HCT116 (cell line): ENCODE results near the gene KMT2E.
A peak's percentile ranks its signal among the peaks of the same experiment; 100 is the strongest.

ENCODE experiments used
- CBX3 ChIP-seq: IDR thresholded peaks from 2 replicates; pipeline ENCODE4 v1.6.1; 2012; ENCODE audit warnings: low read depth
- CEBPB ChIP-seq: IDR thresholded peaks from 2 replicates; pipeline ENCODE4 v1.6.1; 2012; ENCODE audit warnings: low read depth
- EZH2 ChIP-seq: fragments of 200-600 bp; sonication (generic); IDR thresholded peaks from 2 replicates; pipeline ENCODE4 v1.6.1; 2017; ENCODE audit warnings: antibody characterized with exemption, mixed run types
- POLR2A ChIP-seq: IDR thresholded peaks from 2 replicates; pipeline ENCODE4 v1.7.0; 2011; ENCODE audit warnings: borderline replicate concordance; ENCODE audit not compliant: insufficient read depth, insufficient read length; ENCODE audit errors: extremely low read depth
- POLR2AphosphoS5 ChIP-seq: IDR thresholded peaks from 2 replicates; pipeline ENCODE4 v1.6.1; 2011; ENCODE audit warnings: mild to moderate bottlenecking, low read depth, low read length, moderate library complexity
- SP1 ChIP-seq: IDR thresholded peaks from 2 replicates; pipeline ENCODE4 v1.6.1; 2012; ENCODE audit warnings: low read depth
- TCF7L2 ChIP-seq: IDR thresholded peaks from 2 replicates; pipeline ENCODE4 v1.7.0; 2011; ENCODE audit warnings: borderline replicate concordance, inconsistent platforms; ENCODE audit not compliant: insufficient read depth, insufficient read length; ENCODE audit errors: extremely low read depth
- ZNF274 ChIP-seq: fragments of 200-500 bp; sonication (Bioruptor generic); IDR thresholded peaks from 2 replicates; pipeline ENCODE4 v1.6.1; 2014; ENCODE audit warnings: mild to moderate bottlenecking, low read depth, low read length, inconsistent platforms
- TF ChIP-seq, protein P1 (sequence below), 3 experiments: fragments of 200-600 bp in 1 of 3; sonication (generic) in 1 of 3; IDR thresholded peaks in 2 of 3; conservative IDR thresholded peaks in 1 of 3; 2 replicates each; pipeline ENCODE4 v1.5.1; 2012 to 2017; ENCODE audit warnings: low read depth in 2 of 3, low read length in 2 of 3, antibody characterized with exemption in 1 of 3, borderline replicate concordance in 1 of 3, control low read depth in 1 of 3, mild to moderate bottlenecking in 1 of 3, mixed read lengths in 1 of 3, mixed run types in 1 of 3, moderate library complexity in 1 of 3; ENCODE audit not compliant: insufficient read depth in 1 of 3
- TF ChIP-seq, protein P2 (sequence below): IDR thresholded peaks from 2 replicates; pipeline ENCODE4 v1.6.1; 2011; ENCODE audit warnings: mild to moderate bottlenecking, low read length, moderate library complexity; ENCODE audit not compliant: insufficient replicate concordance; ENCODE audit errors: extremely low read depth

DNA sequence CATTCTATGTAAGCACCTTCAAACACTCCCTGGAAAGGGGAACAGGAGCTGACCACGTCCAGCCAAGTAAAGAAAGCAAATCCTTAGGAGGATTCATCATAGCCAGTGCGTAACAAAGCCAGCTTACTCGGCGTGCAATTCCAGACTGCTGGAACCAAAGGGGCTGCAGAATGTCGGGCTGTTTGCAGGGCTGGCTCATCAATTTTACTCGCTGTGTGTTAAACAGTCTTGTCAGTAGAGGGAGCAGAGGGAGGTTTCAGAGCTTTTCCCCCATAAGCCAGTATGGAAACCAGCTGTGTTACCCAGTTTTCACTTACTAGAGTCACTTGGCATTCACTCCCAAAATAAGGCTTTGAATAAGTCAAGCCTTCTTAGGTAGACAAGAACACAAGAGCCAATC is 127.1 kb downstream of the KMT2E start:
- TF ChIP-seq POLR2AphosphoS5 (no peak), TCF7L2 (no peak), SP1 (no peak), POLR2A (no peak), CEBPB (no peak), EZH2 (no peak), CBX3 (no peak), ZNF274 (no peak)
- TF ChIP-seq, protein P1, sequence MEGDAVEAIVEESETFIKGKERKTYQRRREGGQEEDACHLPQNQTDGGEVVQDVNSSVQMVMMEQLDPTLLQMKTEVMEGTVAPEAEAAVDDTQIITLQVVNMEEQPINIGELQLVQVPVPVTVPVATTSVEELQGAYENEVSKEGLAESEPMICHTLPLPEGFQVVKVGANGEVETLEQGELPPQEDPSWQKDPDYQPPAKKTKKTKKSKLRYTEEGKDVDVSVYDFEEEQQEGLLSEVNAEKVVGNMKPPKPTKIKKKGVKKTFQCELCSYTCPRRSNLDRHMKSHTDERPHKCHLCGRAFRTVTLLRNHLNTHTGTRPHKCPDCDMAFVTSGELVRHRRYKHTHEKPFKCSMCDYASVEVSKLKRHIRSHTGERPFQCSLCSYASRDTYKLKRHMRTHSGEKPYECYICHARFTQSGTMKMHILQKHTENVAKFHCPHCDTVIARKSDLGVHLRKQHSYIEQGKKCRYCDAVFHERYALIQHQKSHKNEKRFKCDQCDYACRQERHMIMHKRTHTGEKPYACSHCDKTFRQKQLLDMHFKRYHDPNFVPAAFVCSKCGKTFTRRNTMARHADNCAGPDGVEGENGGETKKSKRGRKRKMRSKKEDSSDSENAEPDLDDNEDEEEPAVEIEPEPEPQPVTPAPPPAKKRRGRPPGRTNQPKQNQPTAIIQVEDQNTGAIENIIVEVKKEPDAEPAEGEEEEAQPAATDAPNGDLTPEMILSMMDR (IDR thresholded peaks at IDR 0.05 in 2 of 3, conservative IDR thresholded peaks at IDR 0.05 in 1 of 3; ENCODE audit: borderline replicate concordance in 1 of 3, insufficient read depth in 1 of 3, low read depth in 2 of 3, low read length in 2 of 3): peak; percentile 27 to 45 (median 40); a peak in 3 of 6 replicates
- TF ChIP-seq, protein P2, sequence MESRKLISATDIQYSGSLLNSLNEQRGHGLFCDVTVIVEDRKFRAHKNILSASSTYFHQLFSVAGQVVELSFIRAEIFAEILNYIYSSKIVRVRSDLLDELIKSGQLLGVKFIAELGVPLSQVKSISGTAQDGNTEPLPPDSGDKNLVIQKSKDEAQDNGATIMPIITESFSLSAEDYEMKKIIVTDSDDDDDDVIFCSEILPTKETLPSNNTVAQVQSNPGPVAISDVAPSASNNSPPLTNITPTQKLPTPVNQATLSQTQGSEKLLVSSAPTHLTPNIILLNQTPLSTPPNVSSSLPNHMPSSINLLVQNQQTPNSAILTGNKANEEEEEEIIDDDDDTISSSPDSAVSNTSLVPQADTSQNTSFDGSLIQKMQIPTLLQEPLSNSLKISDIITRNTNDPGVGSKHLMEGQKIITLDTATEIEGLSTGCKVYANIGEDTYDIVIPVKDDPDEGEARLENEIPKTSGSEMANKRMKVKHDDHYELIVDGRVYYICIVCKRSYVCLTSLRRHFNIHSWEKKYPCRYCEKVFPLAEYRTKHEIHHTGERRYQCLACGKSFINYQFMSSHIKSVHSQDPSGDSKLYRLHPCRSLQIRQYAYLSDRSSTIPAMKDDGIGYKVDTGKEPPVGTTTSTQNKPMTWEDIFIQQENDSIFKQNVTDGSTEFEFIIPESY: no peak
